ENCODE results near the gene MBOAT2. TPM values are rescaled to one million over a fixed set of nuclear protein-coding genes. Genes with fewer than 3 reads are reported as not detected.

The MBOAT2 gene
- total and polyA plus RNA-seq, 4 donors = 5.0 to 26.3 (median 15.0) TPM

DNA sequence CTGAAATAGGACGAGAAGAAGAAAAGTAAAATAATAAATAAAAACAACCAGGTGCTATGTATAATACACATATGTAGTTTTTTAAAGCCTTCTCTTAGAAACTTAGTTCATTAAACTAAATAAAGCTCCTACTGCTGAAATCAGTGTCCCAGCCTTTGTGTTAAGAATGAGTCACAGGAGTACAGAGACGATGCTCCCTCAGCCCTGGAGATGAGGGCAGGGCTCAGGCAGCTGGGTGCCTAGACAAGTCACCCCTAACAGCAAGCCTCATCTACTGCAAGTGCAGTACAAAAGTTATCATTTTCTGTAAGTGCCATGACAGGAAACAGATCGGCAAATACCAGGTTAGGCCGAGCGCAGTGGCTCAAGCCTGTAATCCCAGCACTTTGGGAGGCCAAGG is 184.3 kb downstream of the MBOAT2 start:
- no peak overlapping the region for H3K27ac ChIP-seq (ENCODE audit: low read depth in 1 of 2, low read length in 2 of 2)
- ATAC-seq (ENCODE audit: low FRiP score) = no peak
- H3K4me1 ChIP-seq (ENCODE audit: control insufficient read depth in 1 of 2, insufficient read depth in 2 of 2, low read length in 2 of 2) = no peaks in the 10 kb centered on the region
- intact Hi-C loops (cut with DNase I) = no loop called here
- H3K9me3 ChIP-seq (ENCODE audit: control insufficient read depth, low read length) = no peaks in the 10 kb centered on the region
- no peaks in the 10 kb centered on the region for H3K27me3 ChIP-seq (ENCODE audit: control insufficient read depth in 1 of 2, insufficient read depth in 2 of 2, low read length in 1 of 2)
- WGBS, 2 donors = 79 to 80% methylated on average over 5 of the region's 5 CpGs
- no peak for DNase-seq
- H3K36me3 ChIP-seq (ENCODE audit: control insufficient read depth in 1 of 2, insufficient read depth in 2 of 2, low read length in 1 of 2) = peaks cover 0 to 2% of the 10 kb centered on the region in 2 donors
- no peak overlapping the region for H3K4me3 ChIP-seq (ENCODE audit: low read length in 2 of 2)

DNA sequence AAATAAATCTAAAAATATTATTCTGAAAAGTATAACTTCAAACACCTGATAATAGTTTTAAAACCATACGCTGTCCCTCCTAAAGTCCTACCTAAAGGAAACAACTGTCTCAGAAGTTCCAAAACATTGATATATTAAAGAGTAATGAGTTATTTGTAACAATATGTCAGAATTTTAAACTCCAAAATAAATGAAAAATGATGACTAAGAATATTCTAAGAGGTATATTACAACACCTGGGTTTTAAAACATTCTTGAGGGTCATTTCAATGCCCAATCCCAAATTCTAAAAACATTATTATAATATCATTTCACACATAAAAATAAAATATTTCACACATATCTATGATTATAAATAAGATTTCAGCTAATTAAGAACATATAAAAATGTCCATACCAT is 186.3 kb downstream of the MBOAT2 start:
- Histone ChIP-seq H3K36me3 (ENCODE audit: control insufficient read depth in 1 of 2, insufficient read depth in 2 of 2, low read length in 1 of 2) (peaks cover 0 to 2% of the 10 kb centered on the region in 2 donors), H3K9me3 (ENCODE audit: control insufficient read depth, low read length) (no peaks in the 10 kb centered on the region), H3K4me3 (ENCODE audit: low read length in 2 of 2) (no peak overlapping the region), H3K27ac (ENCODE audit: low read depth in 1 of 2, low read length in 2 of 2) (no peak overlapping the region), H3K27me3 (ENCODE audit: control insufficient read depth in 1 of 2, insufficient read depth in 2 of 2, low read length in 1 of 2) (no peaks in the 10 kb centered on the region), H3K4me1 (ENCODE audit: control insufficient read depth in 1 of 2, insufficient read depth in 2 of 2, low read length in 2 of 2) (no peaks in the 10 kb centered on the region)
- DNase-seq = no peak
- intact Hi-C loops (cut with DNase I) = no loop called here
- ATAC-seq (ENCODE audit: low FRiP score) = no peak
- 96 to 98% methylated on average over 1 of the region's 1 CpG for WGBS, 2 donors

DNA sequence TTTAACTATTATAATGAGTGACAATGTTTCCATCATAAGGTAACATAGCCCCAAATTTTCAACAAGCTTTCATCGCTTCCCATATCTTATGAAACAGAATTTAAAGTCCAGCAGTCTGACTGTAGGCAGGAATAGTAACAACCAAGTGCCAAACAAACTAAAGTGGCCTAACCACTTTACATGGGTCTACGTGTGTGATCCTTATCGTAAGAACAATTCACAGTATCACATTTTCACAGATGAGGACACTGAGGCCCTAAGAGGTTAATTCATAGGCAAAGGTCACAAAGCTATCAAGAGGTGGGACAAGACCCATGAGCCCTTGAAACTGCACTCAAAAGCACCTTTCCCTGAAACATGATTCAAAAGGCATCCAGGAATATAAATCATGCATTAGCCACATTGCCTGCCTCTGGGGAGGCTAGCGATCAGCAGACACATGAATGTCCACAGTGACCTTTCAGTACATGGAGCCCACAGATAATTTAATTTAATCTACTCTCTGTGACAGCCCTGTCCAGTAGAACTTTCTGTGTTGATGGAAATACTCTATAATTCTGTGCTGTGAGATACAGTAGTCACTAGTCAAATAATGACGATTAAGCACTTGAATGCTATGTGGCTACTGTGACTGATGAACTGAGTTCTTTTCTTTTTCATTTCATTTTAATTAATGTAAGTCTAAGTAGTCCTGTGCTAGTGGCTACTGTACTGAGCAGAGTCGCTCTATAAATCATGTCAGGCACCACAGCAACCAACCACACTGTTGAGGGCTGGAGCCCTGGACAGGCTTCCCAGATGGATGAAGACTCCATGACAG is 196.4 kb downstream of the MBOAT2 start:
- Histone ChIP-seq H3K9me3 (ENCODE audit: control insufficient read depth, low read length) (no peaks in the 10 kb centered on the region), H3K4me3 (ENCODE audit: low read length in 2 of 2) (no peak overlapping the region), H3K27ac (ENCODE audit: low read depth in 1 of 2, low read length in 2 of 2) (no peak overlapping the region), H3K4me1 (ENCODE audit: control insufficient read depth in 1 of 2, insufficient read depth in 2 of 2, low read length in 2 of 2) (no peaks in the 10 kb centered on the region), H3K27me3 (ENCODE audit: control insufficient read depth in 1 of 2, insufficient read depth in 2 of 2, low read length in 1 of 2) (no peaks in the 10 kb centered on the region), H3K36me3 (ENCODE audit: control insufficient read depth in 1 of 2, insufficient read depth in 2 of 2, low read length in 1 of 2) (peaks cover 9 to 12% of the 10 kb centered on the region in 2 donors)
- ATAC-seq (ENCODE audit: low FRiP score) (no peak), DNase-seq (no peak)
- 88 to 91% methylated on average over 6 of the region's 6 CpGs for WGBS, 2 donors
- intact Hi-C loops (cut with DNase I) = no loop called here

DNA sequence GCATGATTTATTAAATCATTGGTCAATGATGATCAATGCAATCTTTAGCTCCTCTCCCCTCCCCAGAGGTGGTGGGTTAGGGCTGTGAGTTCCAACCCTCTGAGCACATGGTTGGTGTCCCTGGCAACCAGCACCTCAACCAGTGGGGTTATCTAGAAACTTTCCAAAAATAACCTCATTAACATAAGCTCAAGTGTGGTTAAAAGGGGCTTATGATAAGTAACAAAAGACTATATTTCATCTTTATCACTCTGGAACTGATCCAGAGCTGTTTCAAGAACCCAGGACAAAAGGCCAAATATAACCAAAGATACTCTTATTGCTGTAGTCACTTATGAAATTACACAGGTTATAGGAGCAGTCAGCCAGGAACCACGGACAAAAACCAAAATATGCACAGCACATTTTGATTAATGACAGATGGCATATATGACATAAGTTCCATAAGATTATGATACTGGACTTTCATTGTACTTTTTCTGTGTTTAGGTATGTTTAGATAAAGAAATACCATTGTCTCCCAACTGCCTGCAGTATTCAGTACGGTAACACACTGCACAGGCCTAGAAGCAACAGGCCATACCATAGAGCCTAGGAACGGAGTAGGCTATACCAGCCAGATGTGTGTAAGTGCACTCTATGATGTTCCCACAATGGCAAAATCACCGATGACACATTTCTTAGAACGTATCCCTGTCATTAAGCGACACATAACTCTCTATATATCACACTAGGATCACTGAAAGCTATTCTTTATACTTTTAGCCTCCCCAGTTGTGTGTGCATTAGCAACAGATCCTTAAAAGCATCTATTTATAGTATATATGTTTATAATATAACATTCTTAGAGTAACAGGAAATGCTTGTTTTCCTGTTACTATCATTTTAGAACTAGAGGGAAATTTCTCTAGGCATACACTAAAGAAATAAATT is 197.9 kb downstream of the MBOAT2 start:
- ATAC-seq (ENCODE audit: low FRiP score) (no peak), DNase-seq (no peak)
- H3K4me3 ChIP-seq (ENCODE audit: low read length in 2 of 2) = no peak overlapping the region
- no peaks in the 10 kb centered on the region for H3K4me1 ChIP-seq (ENCODE audit: control insufficient read depth in 1 of 2, insufficient read depth in 2 of 2, low read length in 2 of 2)
- no peak overlapping the region for H3K27ac ChIP-seq (ENCODE audit: low read depth in 1 of 2, low read length in 2 of 2)
- H3K36me3 ChIP-seq (ENCODE audit: control insufficient read depth in 1 of 2, insufficient read depth in 2 of 2, low read length in 1 of 2) = peaks cover 9 to 10% of the 10 kb centered on the region in 2 donors
- intact Hi-C loops (cut with DNase I) = no loop called here
- WGBS, 2 donors = 73 to 74% methylated on average over 6 of the region's 6 CpGs
- H3K9me3 ChIP-seq (ENCODE audit: control insufficient read depth, low read length) = no peaks in the 10 kb centered on the region
- no peaks in the 10 kb centered on the region for H3K27me3 ChIP-seq (ENCODE audit: control insufficient read depth in 1 of 2, insufficient read depth in 2 of 2, low read length in 1 of 2)

DNA sequence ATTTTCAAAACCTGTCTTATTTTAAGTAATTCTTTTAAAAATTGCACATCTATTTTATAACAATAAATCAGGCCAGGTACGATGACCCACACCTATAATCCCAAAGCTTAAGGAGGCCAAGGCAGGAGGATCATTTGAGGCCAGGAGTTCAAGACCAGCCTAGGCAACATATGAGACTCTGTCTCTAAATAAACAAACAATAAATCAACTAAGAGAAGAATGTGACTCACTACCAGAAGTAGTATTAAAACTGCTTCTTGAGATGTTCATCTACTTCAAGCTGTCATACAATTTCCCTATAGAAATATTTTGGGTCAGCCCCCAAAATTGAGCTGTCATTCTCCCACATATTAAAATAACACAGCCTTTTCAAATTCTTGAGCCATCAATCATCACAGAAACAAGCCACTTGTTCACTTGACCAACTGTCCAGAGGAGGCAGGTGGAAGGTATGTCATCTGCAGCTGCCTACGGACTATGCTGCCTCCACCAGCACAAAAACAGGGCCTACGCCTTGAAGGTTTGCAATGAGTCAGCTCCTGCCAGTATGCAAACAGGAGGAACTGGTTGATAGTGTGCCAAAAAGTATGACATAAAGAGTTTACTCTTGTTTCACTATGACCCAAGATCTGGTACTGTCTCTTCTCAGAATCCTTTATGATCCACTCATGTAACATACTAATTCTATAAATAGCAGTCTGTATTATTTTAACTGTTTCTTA is 199.7 kb downstream of the MBOAT2 start:
- no peak for ATAC-seq (ENCODE audit: low FRiP score)
- Histone ChIP-seq H3K9me3 (ENCODE audit: control insufficient read depth, low read length) (no peaks in the 10 kb centered on the region), H3K27ac (ENCODE audit: low read depth in 1 of 2, low read length in 2 of 2) (no peak overlapping the region), H3K4me1 (ENCODE audit: control insufficient read depth in 1 of 2, insufficient read depth in 2 of 2, low read length in 2 of 2) (no peaks in the 10 kb centered on the region), H3K27me3 (ENCODE audit: control insufficient read depth in 1 of 2, insufficient read depth in 2 of 2, low read length in 1 of 2) (no peaks in the 10 kb centered on the region), H3K36me3 (ENCODE audit: control insufficient read depth in 1 of 2, insufficient read depth in 2 of 2, low read length in 1 of 2) (peaks cover 9 to 10% of the 10 kb centered on the region in 2 donors), H3K4me3 (ENCODE audit: low read length in 2 of 2) (no peak overlapping the region)
- intact Hi-C loops (cut with DNase I) = no loop called here
- no peak for DNase-seq
- WGBS, 2 donors = 66 to 68% methylated on average over 3 of the region's 3 CpGs

DNA sequence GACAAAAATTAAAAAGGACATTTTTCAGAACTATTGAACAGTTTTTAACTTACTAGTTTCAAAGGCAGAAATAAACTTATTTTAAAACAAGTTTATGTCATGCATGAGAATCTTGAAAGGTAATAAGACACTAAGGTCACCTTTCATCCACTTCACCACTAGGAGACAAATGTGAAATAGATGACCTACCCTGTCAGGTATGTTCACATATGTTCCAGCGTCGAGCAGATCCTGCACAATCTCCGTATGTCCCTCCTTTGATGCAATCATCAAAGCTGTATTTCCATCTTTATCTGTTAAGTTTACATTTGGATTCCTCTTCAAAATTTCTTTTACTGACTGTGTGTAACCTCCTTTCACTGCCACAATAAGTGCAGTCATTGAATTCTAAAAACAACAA is 200.7 kb downstream of the MBOAT2 start:
- WGBS, 2 donors = 83 to 89% methylated on average over 3 of the region's 3 CpGs
- no peaks in the 10 kb centered on the region for H3K27me3 ChIP-seq (ENCODE audit: control insufficient read depth in 1 of 2, insufficient read depth in 2 of 2, low read length in 1 of 2)
- intact Hi-C loops (cut with DNase I) = no loop called here
- no peak overlapping the region for H3K4me3 ChIP-seq (ENCODE audit: low read length in 2 of 2)
- DNase-seq = no peak
- H3K27ac ChIP-seq (ENCODE audit: low read depth in 1 of 2, low read length in 2 of 2) = no peak overlapping the region
- H3K4me1 ChIP-seq (ENCODE audit: control insufficient read depth in 1 of 2, insufficient read depth in 2 of 2, low read length in 2 of 2) = no peaks in the 10 kb centered on the region
- ATAC-seq (ENCODE audit: low FRiP score) = no peak
- H3K36me3 ChIP-seq (ENCODE audit: control insufficient read depth in 1 of 2, insufficient read depth in 2 of 2, low read length in 1 of 2) = peaks cover 8 to 9% of the 10 kb centered on the region in 2 donors
- no peaks in the 10 kb centered on the region for H3K9me3 ChIP-seq (ENCODE audit: control insufficient read depth, low read length)

Other genes starting within 250 kb of the MBOAT2 start
- gene KIDINS220, start 166.1 kb downstream of the MBOAT2 start, total RNA-seq = 10 to 100 TPM; 67.9 to 81.6 TPM
- gene KIDINS220, start 166.1 kb downstream of the MBOAT2 start, polyA plus RNA-seq = 10 to 100 TPM in 1 of 2 donors, 1 to 10 TPM in 1; 6.9 to 30.7 TPM
- 10 to 100 TPM; 55.2 to 72.4 TPM for gene ASAP2, start 203.1 kb upstream of the MBOAT2 start, total RNA-seq
- 10 to 100 TPM; 16.7 to 42.4 TPM for gene ASAP2, start 203.1 kb upstream of the MBOAT2 start, polyA plus RNA-seq